Vagina (tissue), 2 donors: Measurements from ENCODE around the gene ACACA.

ENCODE experiments used
- CTCF ChIP-seq, 3 experiments: fragments of 450-650 bp in 2 of 3; fragments of 200-600 bp in 1 of 3; sonication (generic) in 1 of 3; IDR thresholded peaks; one replicate each; pipeline ENCODE4 v1.5.1; 2017 to 2019; ENCODE audit warnings: antibody characterized with exemption in 3 of 3, mild to moderate bottlenecking in 2 of 3, moderate library complexity in 2 of 3
- POLR2A ChIP-seq, 2 donors: fragments of 450-650 bp; IDR thresholded peaks; one replicate each; pipeline ENCODE4 v1.6.1; 2017; ENCODE audit warnings: antibody characterized with exemption in 2 of 2, mild to moderate bottlenecking in 2 of 2, moderate library complexity in 2 of 2
- POLR2AphosphoS5 ChIP-seq, 2 donors: sonication (generic); formaldehyde crosslinking; IDR thresholded peaks; one replicate each; pipeline ENCODE4 v1.9.0; 2017; ENCODE audit warnings: antibody characterized with exemption in 2 of 2, mild to moderate bottlenecking in 2 of 2, low read depth in 1 of 2; ENCODE audit not compliant: insufficient read depth in 1 of 2

- TF ChIP-seq CTCF (IDR thresholded peaks at IDR 0.05) (no peak), POLR2A (IDR thresholded peaks at IDR 0.05) (no peak), POLR2AphosphoS5 (IDR thresholded peaks at IDR 0.05; ENCODE audit: insufficient read depth in 1 of 2, low read depth in 1 of 2) (no peak)
Observed at GRCh38 chr17:37400505-37400904, 6.1 kb downstream of the ACACA start.
